Stimulated activated CD4-positive, alpha-beta T cell treated with anti-CD3 and anti-CD28 coated beads, Interleukin-4, amount 100 ng/mL, for 4 hours (primary cell): ENCODE results near the gene KCTD20.

Experiments used
- DNase-seq, 2 experiments: peaks; one replicate each; pipeline ENCODE4 v3.0.0-alpha.2; 2020

KCTD20 gene

GRCh38 chr6:36499918-36500317, 57.1 kb downstream of the KCTD20 start:
- no peak for DNase-seq

- no peak for DNase-seq
Measured at GRCh38 chr6:36501686-36502085, 58.9 kb downstream of the KCTD20 start.

- no peak for DNase-seq
Measured at GRCh38 chr6:36504181-36504580, 61.4 kb downstream of the KCTD20 start.

GRCh38 chr6:36504982-36505381, 62.2 kb downstream of the KCTD20 start:
- DNase-seq = no peak

GRCh38 chr6:36505744-36506534, 63.1 kb downstream of the KCTD20 start:
- DNase-seq = no peak

GRCh38 chr6:36506611-36507010, 63.8 kb downstream of the KCTD20 start:
- DNase-seq = no peak

GRCh38 chr6:36508532-36508931, 65.7 kb downstream of the KCTD20 start:
- no peak for DNase-seq

GRCh38 chr6:36510365-36510764, 67.6 kb downstream of the KCTD20 start:
- no peak for DNase-seq

- no peak for DNase-seq
Measured at GRCh38 chr6:36514554-36515456, 72.0 kb downstream of the KCTD20 start.

GRCh38 chr6:36515844-36516243, 73.0 kb downstream of the KCTD20 start:
- DNase-seq = no peak

- DNase-seq = no peak
Measured at GRCh38 chr6:36516559-36516958, 73.8 kb downstream of the KCTD20 start.

- DNase-seq = no peak
Measured at GRCh38 chr6:36516988-36517387, 74.2 kb downstream of the KCTD20 start.

GRCh38 chr6:36517408-36517807, 74.6 kb downstream of the KCTD20 start:
- DNase-seq = no peak

- DNase-seq = no peak
Measured at GRCh38 chr6:36519352-36519751, 76.6 kb downstream of the KCTD20 start.

GRCh38 chr6:36523451-36523850, 80.7 kb downstream of the KCTD20 start:
- DNase-seq = no peak

GRCh38 chr6:36523936-36524499, 81.2 kb downstream of the KCTD20 start:
- no peak for DNase-seq

- DNase-seq = no peak
Measured at GRCh38 chr6:36524871-36525270, 82.1 kb downstream of the KCTD20 start.

GRCh38 chr6:36525346-36525745, 82.5 kb downstream of the KCTD20 start:
- no peak for DNase-seq

GRCh38 chr6:36526066-36526465, 83.3 kb downstream of the KCTD20 start:
- DNase-seq = no peak

- no peak for DNase-seq
Measured at GRCh38 chr6:36533321-36533720, 90.5 kb downstream of the KCTD20 start.

GRCh38 chr6:36536873-36537547, 94.2 kb downstream of the KCTD20 start:
- DNase-seq = no peak

- no peak for DNase-seq
Measured at GRCh38 chr6:36539814-36540568, 97.2 kb downstream of the KCTD20 start.
